ENCODE measurements around the gene ARG2. TPM values are rescaled to one million over a fixed set of nuclear protein-coding genes. Genes with fewer than 3 reads are reported as not detected.
A peak's percentile ranks its signal among the peaks of the same experiment; 100 is the strongest.

The ARG2 gene
- total and polyA plus RNA-seq, 9 of the 15 experiments (the other 6 are each of a cell fraction or from before 2014, with no cell fraction given), result 6.2 to 75.0 (median 17.8) TPM

DNA sequence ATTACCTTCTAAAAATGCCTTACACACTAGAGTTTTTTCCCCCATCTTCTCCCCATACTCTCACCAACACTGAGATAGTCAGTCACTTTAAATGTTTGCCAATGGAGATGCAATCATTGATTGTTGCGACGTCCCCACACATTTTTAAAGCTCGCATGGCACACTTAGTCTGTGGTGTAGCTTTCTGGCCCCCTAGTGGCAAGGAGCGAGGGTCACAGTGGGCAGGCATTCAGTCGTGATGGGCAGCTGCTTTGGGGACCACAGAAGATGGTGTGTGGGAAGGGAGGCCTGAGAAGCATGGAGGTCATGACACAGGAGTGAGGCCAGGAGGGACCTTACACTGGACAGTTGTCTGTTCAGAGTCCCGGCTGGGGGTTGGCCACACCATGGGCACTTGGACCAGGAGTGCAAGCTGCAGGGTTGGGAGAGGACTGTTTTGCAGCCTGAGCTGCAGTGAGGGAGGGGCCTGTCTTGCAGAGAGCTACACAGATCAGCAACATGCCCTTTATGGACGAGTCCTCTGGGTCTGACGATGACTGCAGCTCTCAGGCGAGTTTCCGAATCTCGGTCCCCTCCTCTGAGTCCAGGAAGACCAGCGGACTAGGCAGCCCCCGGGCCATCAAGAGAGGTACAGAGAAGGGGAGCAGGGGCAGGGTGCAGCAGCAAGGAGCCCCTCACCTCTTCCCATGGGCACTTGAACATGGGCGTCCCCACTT lies 48.3 kb upstream of the ARG2 start (continued):
- peak; percentile 79 to 84 (median 83) for TF ChIP-seq CTCF (IDR thresholded peaks at IDR 0.05 in 2 of 3, conservative IDR thresholded peaks at IDR 0.05 in 1 of 3; ENCODE audit: insufficient read depth in 2 of 3, low read depth in 1 of 3, low read length in 3 of 3)
- no peak for TF ChIP-seq MXD1 (CRISPR knock-in tag; IDR thresholded peaks at IDR 0.05; ENCODE audit: borderline replicate concordance, poor library complexity, severe bottlenecking)
- peak; percentile 75 to 83 for TF ChIP-seq RAD21 (CRISPR knock-in tag; conservative IDR thresholded peaks at IDR 0.05 in 1 of 2, IDR thresholded peaks at IDR 0.05 in 1 of 2)
- TF ChIP-seq ZBTB12 (CRISPR knock-in tag; IDR thresholded peaks at IDR 0.05), result no peak
- no peak for TF ChIP-seq ZNF431 (CRISPR knock-in tag; IDR thresholded peaks at IDR 0.05)
- TF ChIP-seq GABPB1 (CRISPR knock-in tag; IDR thresholded peaks at IDR 0.05), result 0 out of 2 replicates have a peak, but pooled peaks have one; percentile 20
- TF ChIP-seq RCOR1 (IDR thresholded peaks at IDR 0.05; ENCODE audit: borderline replicate concordance in 1 of 2, low read depth in 2 of 2, low read length in 2 of 2), result no peak
- TF ChIP-seq U2AF1 (optimal IDR thresholded peaks at IDR 0.05; ENCODE audit: low read depth, low read length), result no peak
- no peak for TF ChIP-seq SMARCC2 (IDR thresholded peaks at IDR 0.05; ENCODE audit: low read depth)
- TF ChIP-seq CCNT2 (IDR thresholded peaks at IDR 0.05; ENCODE audit: borderline replicate concordance, extremely low read depth, insufficient read length, low read depth, low read length), result no peak
- TF ChIP-seq, protein P1, sequence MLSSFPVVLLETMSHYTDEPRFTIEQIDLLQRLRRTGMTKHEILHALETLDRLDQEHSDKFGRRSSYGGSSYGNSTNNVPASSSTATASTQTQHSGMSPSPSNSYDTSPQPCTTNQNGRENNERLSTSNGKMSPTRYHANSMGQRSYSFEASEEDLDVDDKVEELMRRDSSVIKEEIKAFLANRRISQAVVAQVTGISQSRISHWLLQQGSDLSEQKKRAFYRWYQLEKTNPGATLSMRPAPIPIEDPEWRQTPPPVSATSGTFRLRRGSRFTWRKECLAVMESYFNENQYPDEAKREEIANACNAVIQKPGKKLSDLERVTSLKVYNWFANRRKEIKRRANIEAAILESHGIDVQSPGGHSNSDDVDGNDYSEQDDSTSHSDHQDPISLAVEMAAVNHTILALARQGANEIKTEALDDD (IDR thresholded peaks at IDR 0.05), result no peak
- TF ChIP-seq ZNF507 (tag; conservative IDR thresholded peaks at IDR 0.05), result no peak
- TF ChIP-seq PKNOX1 (IDR thresholded peaks at IDR 0.05), result peak; percentile 75
- TF ChIP-seq, protein P2, sequence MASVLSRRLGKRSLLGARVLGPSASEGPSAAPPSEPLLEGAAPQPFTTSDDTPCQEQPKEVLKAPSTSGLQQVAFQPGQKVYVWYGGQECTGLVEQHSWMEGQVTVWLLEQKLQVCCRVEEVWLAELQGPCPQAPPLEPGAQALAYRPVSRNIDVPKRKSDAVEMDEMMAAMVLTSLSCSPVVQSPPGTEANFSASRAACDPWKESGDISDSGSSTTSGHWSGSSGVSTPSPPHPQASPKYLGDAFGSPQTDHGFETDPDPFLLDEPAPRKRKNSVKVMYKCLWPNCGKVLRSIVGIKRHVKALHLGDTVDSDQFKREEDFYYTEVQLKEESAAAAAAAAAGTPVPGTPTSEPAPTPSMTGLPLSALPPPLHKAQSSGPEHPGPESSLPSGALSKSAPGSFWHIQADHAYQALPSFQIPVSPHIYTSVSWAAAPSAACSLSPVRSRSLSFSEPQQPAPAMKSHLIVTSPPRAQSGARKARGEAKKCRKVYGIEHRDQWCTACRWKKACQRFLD (CRISPR knock-in tag; IDR thresholded peaks at IDR 0.05), result no peak
